T-helper 1 cell treated with Interleukin-12 subunit alpha and Interleukin-12 subunit beta and Interleukin-4 antibody, amounts not matched to agents 30 μg/mL and 1 μg/mL, for 36 hours (primary cell): Measurements from ENCODE around the gene SHC3.

Experiments used
- H3K27ac Mint-ChIP-seq: one replicate; pipeline ENCODE4 v1.8.0; 2021; ENCODE audit warnings: mild to moderate bottlenecking, mixed read lengths
- H3K27me3 Mint-ChIP-seq: one replicate; pipeline ENCODE4 v1.8.0; 2021; ENCODE audit warnings: low read depth, mixed read lengths
- H3K36me3 Mint-ChIP-seq: one replicate; pipeline ENCODE4 v1.8.0; 2021; ENCODE audit warnings: low read depth, mixed read lengths
- H3K4me1 Mint-ChIP-seq: one replicate; pipeline ENCODE4 v1.8.0; 2021; ENCODE audit warnings: low read depth, mixed read lengths
- H3K4me3 Mint-ChIP-seq: one replicate; pipeline ENCODE4 v1.8.0; 2021; ENCODE audit warnings: mild to moderate bottlenecking, moderate library complexity, mixed read lengths
- H3K9me3 Mint-ChIP-seq: one replicate; pipeline ENCODE4 v1.8.0; 2021; ENCODE audit warnings: mixed read lengths

The SHC3 gene

GRCh38 chr9:89089176-89089575 lies 89.4 kb downstream of the SHC3 start:
- Mint-ChIP-seq H3K27me3 (peaks cover 7% of the 10 kb centered on the region), H3K4me3 (no peak overlapping the region), H3K4me1 (peaks cover 1% of the 10 kb centered on the region), H3K9me3 (no peaks in the 10 kb centered on the region), H3K36me3 (no peaks in the 10 kb centered on the region), H3K27ac (no peak overlapping the region)

GRCh38 chr9:89083626-89084025 lies 95.0 kb downstream of the SHC3 start:
- Mint-ChIP-seq H3K36me3 (no peaks in the 10 kb centered on the region), H3K4me1 (peaks cover 1% of the 10 kb centered on the region), H3K27me3 (peaks cover 10% of the 10 kb centered on the region), H3K27ac (no peak overlapping the region), H3K9me3 (no peaks in the 10 kb centered on the region), H3K4me3 (no peak overlapping the region)

DNA sequence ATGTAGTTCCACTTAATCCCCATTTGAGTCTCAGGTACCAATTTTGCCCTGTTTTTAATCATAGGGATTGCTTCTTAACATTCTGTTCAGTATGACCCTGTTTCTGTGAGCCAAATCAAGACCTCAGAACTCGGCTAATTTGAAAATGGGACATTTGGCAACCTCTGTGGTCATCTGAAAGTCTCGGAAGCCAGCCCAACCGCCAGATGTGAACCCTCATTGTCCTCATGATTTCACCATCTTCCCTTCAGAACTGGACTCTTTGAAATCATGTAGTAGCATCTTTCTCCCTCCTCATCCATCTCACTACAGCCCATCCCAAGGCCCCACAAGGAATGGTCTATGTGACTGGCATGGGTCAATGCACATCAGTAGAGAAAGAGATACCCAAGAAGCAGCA lies 98.4 kb downstream of the SHC3 start:
- Mint-ChIP-seq H3K4me1 (no peaks in the 10 kb centered on the region), H3K27ac (no peak overlapping the region), H3K9me3 (no peaks in the 10 kb centered on the region), H3K36me3 (no peaks in the 10 kb centered on the region), H3K27me3 (peaks cover 17% of the 10 kb centered on the region), H3K4me3 (no peak overlapping the region)

GRCh38 chr9:89079391-89079790 lies 99.2 kb downstream of the SHC3 start:
- Mint-ChIP-seq H3K36me3 (no peaks in the 10 kb centered on the region), H3K27me3 (peaks cover 17% of the 10 kb centered on the region), H3K27ac (no peak overlapping the region), H3K4me1 (no peaks in the 10 kb centered on the region), H3K9me3 (no peaks in the 10 kb centered on the region), H3K4me3 (no peak overlapping the region)

GRCh38 chr9:89078860-89079259 lies 99.8 kb downstream of the SHC3 start:
- Mint-ChIP-seq H3K9me3 (no peaks in the 10 kb centered on the region), H3K4me3 (no peak overlapping the region), H3K4me1 (no peaks in the 10 kb centered on the region), H3K27me3 (peaks cover 17% of the 10 kb centered on the region), H3K27ac (no peak overlapping the region), H3K36me3 (no peaks in the 10 kb centered on the region)

DNA sequence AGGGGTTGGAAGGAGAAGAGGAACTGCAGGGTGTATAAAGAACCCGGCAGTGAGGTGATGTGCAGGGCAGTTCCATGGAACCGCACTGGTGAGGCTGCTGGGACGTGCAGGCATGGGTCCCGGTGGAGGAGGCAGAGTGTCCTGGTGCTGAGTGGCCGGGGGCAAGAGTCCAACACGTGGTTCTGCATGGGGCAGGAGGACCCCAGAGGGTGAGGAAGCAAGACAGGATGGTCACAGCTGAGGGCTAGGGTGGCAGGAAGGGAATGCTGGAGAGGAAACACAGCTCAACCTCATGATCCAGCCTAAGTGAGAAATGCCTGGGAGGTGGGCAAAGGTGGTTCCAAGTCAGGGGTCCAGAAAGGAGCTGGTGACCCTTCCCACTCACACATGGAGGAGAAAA lies 100.2 kb downstream of the SHC3 start:
- no peaks in the 10 kb centered on the region for H3K9me3 Mint-ChIP-seq
- peaks cover 17% of the 10 kb centered on the region for H3K27me3 Mint-ChIP-seq
- H3K4me1 Mint-ChIP-seq, result no peaks in the 10 kb centered on the region
- no peak overlapping the region for H3K4me3 Mint-ChIP-seq
- H3K27ac Mint-ChIP-seq, result no peak overlapping the region
- no peaks in the 10 kb centered on the region for H3K36me3 Mint-ChIP-seq

GRCh38 chr9:89077519-89077918 lies 101.1 kb downstream of the SHC3 start:
- H3K27me3 Mint-ChIP-seq, result peaks cover 17% of the 10 kb centered on the region
- no peaks in the 10 kb centered on the region for H3K9me3 Mint-ChIP-seq
- H3K4me1 Mint-ChIP-seq, result no peaks in the 10 kb centered on the region
- H3K27ac Mint-ChIP-seq, result no peak overlapping the region
- no peaks in the 10 kb centered on the region for H3K36me3 Mint-ChIP-seq
- no peak overlapping the region for H3K4me3 Mint-ChIP-seq

GRCh38 chr9:89073397-89073796 lies 105.2 kb downstream of the SHC3 start:
- Mint-ChIP-seq H3K4me3 (no peak overlapping the region), H3K9me3 (no peaks in the 10 kb centered on the region), H3K4me1 (no peaks in the 10 kb centered on the region), H3K27me3 (peaks cover 12% of the 10 kb centered on the region), H3K27ac (no peak overlapping the region), H3K36me3 (no peaks in the 10 kb centered on the region)

DNA sequence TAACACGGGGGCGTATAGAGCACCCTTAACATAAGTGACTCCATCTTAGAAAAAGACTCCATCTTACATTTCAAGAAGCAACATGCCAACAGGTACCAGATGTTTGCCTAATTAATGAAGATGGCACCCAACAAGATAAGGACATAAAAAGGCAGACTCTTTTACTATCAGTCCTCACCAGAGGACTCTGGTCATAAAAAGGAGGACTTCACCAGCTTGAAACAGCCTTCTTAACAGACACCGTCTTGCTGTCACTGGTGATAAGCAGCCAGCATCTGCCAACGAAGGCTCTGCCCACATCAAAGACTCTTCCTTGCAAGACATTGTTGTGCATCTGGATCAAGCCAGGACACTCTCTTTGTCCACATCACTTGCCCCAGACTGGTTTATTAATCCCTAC lies 107.0 kb downstream of the SHC3 start:
- no peaks in the 10 kb centered on the region for H3K9me3 Mint-ChIP-seq
- H3K4me1 Mint-ChIP-seq, result no peaks in the 10 kb centered on the region
- H3K4me3 Mint-ChIP-seq, result no peak overlapping the region
- no peaks in the 10 kb centered on the region for H3K36me3 Mint-ChIP-seq
- peaks cover 3% of the 10 kb centered on the region for H3K27me3 Mint-ChIP-seq
- H3K27ac Mint-ChIP-seq, result no peak overlapping the region

DNA sequence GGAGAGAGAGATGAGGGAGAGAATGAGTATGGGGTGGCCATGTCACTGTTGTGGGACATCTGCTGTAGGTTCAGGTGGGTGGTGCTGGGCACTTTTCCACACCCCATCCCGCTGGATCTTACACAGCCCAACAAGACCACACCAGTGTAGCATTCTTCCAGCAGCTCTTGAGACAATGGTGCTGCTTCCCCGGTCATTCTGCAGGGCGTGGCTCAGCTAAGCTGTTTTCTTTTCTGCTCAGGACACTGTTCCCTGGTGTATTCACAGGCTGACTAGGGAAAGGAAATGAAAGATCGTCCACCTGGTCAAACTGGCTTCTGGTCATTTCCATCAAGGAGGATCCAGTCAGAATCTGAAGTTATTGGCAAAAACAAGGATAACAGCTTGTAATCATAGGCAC lies 111.8 kb downstream of the SHC3 start:
- H3K4me3 Mint-ChIP-seq, result no peak overlapping the region
- H3K36me3 Mint-ChIP-seq, result no peaks in the 10 kb centered on the region
- H3K27me3 Mint-ChIP-seq, result peaks cover 3% of the 10 kb centered on the region
- H3K4me1 Mint-ChIP-seq, result no peaks in the 10 kb centered on the region
- H3K27ac Mint-ChIP-seq, result no peak overlapping the region
- H3K9me3 Mint-ChIP-seq, result no peaks in the 10 kb centered on the region

GRCh38 chr9:89065921-89066320 lies 112.7 kb downstream of the SHC3 start:
- H3K9me3 Mint-ChIP-seq, result no peaks in the 10 kb centered on the region
- no peaks in the 10 kb centered on the region for H3K36me3 Mint-ChIP-seq
- peaks cover 3% of the 10 kb centered on the region for H3K27me3 Mint-ChIP-seq
- H3K27ac Mint-ChIP-seq, result no peak overlapping the region
- no peak overlapping the region for H3K4me3 Mint-ChIP-seq
- no peaks in the 10 kb centered on the region for H3K4me1 Mint-ChIP-seq

- H3K27ac Mint-ChIP-seq, result no peak overlapping the region
Measured at GRCh38 chr9:89060790-89061189, 117.8 kb downstream of the SHC3 start.

DNA sequence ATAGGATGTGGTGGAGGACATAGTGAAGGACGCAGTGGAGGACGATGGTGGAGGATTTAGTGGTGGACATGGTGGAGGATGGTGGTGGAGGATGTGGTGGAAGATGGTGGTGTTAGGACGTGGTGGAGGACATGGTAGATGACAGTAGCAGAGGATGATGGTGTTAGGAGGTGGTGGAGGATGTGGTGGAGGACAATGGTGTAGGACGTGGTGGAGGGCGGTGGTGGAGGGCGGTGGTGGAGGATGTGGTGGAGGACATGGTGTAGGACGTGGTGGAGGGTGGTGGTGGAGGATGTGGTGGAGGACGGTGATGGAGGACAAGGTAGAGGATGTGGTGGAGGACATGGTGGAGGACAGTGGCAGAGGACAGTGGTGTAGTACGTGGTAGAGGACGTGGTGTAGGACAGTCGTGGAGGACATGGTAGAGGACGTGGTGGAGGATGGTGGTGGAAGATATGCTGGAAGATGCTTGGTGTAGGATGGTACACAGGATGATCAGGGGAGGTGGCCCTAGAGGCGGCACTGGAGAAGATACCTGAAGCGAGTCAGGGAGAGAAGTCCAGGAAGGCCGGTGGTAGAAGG lies 118.6 kb downstream of the SHC3 start:
- H3K4me3 Mint-ChIP-seq, result no peak overlapping the region
- H3K27ac Mint-ChIP-seq, result no peak overlapping the region
- no peaks in the 10 kb centered on the region for H3K9me3 Mint-ChIP-seq
- H3K36me3 Mint-ChIP-seq, result no peaks in the 10 kb centered on the region
- H3K4me1 Mint-ChIP-seq, result peaks cover 2% of the 10 kb centered on the region
- no peaks in the 10 kb centered on the region for H3K27me3 Mint-ChIP-seq

More at GRCh38 chr9:89060790-89061189, 117.8 kb downstream of the SHC3 start:
- H3K4me1 Mint-ChIP-seq, result peaks cover 2% of the 10 kb centered on the region
- H3K4me3 Mint-ChIP-seq, result no peak overlapping the region
- H3K27me3 Mint-ChIP-seq, result no peaks in the 10 kb centered on the region
- H3K9me3 Mint-ChIP-seq, result no peaks in the 10 kb centered on the region
- H3K36me3 Mint-ChIP-seq, result no peaks in the 10 kb centered on the region

DNA sequence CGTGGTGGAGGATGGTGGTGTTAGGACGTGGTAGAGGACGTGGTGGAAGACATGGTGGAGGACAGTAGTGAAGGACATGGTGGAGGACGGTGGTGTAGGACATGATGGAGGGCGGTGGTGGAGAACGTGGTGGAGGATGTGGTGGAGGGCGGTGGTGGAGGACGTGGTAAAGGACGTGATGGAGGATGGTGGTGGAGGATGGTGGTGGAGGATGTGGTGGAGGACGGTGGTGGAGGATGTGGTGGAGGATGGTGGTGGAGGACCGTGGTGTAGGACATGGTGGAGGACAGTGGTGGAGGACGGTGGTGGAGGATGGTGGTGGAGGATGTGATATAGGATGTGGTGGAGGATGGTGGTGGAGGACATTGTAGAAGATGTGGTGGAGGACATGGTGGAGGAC lies 119.7 kb downstream of the SHC3 start:
- H3K36me3 Mint-ChIP-seq, result no peaks in the 10 kb centered on the region
- H3K9me3 Mint-ChIP-seq, result no peaks in the 10 kb centered on the region
- no peaks in the 10 kb centered on the region for H3K27me3 Mint-ChIP-seq
- peaks cover 2% of the 10 kb centered on the region for H3K4me1 Mint-ChIP-seq
- H3K4me3 Mint-ChIP-seq, result no peak overlapping the region
- H3K27ac Mint-ChIP-seq, result no peak overlapping the region

GRCh38 chr9:89054865-89055495 lies 123.6 kb downstream of the SHC3 start:
- Mint-ChIP-seq H3K4me1 (peaks cover 2% of the 10 kb centered on the region), H3K36me3 (no peaks in the 10 kb centered on the region), H3K4me3 (no peak overlapping the region), H3K9me3 (no peaks in the 10 kb centered on the region), H3K27me3 (no peaks in the 10 kb centered on the region), H3K27ac (no peak overlapping the region)

DNA sequence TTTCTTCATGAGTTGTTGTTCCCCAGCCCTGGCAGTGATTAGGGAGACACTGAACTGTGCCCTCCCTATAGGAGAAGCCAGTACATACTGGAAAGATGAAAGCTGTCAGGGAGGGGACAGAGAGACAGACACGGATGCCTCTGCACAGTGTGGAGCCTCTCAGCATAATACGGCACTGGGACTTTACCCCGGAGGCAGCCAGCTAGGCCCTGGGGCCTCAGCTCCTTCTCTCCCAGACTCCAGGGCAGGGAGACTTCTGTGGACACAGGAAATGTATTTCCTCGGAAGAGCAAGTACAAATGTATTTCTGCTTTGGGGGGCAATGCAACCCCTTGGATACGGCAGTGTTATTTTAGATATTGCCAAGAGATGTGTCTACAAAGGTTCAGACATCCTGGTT lies 125.3 kb downstream of the SHC3 start:
- no peaks in the 10 kb centered on the region for H3K36me3 Mint-ChIP-seq
- H3K9me3 Mint-ChIP-seq, result no peaks in the 10 kb centered on the region
- H3K27me3 Mint-ChIP-seq, result no peaks in the 10 kb centered on the region
- H3K27ac Mint-ChIP-seq, result no peak overlapping the region
- H3K4me1 Mint-ChIP-seq, result peaks cover 2% of the 10 kb centered on the region
- no peak overlapping the region for H3K4me3 Mint-ChIP-seq
